Psoas muscle (tissue), 8 donors: ENCODE results near the gene PREX1. TPM values are rescaled to one million over a fixed set of nuclear protein-coding genes. Genes with fewer than 3 reads are reported as not detected.

Experiments
- ATAC-seq, 4 donors: fragments of 200-7000 bp; cut with Tn5 transposase; one replicate each; pipeline ENCODE4 v1.9.1; 2020; ENCODE audit warnings: moderate library complexity in 3 of 4, mild to moderate bottlenecking in 2 of 4
- DNase-seq, 2 donors: peaks; one replicate each; pipeline ENCODE4 v3.0.0-alpha.2; 2020
- H3K27ac ChIP-seq: fragments of 200-600 bp; one replicate; pipeline ENCODE4 v1.8.0; 2022
- H3K27me3 ChIP-seq, 3 donors: fragments of 200-600 bp in 1 of 3; one replicate each; pipeline versions ENCODE4 v1.6.1 to v1.8.0; 2013 to 2022; ENCODE audit warnings: low read length in 2 of 3, mild to moderate bottlenecking in 2 of 3, moderate library complexity in 1 of 3; ENCODE audit not compliant: insufficient read depth in 3 of 3
- H3K36me3 ChIP-seq, 2 donors: fragments of 200-600 bp in 1 of 2; one replicate each; pipeline versions ENCODE4 v1.6.1 to v1.8.0; 2013 to 2022; ENCODE audit warnings: low read depth in 1 of 2, mild to moderate bottlenecking in 1 of 2, moderate library complexity in 1 of 2; ENCODE audit not compliant: insufficient read depth in 1 of 2
- H3K4me1 ChIP-seq: fragments of 200-600 bp; one replicate; pipeline ENCODE4 v1.8.0; 2022
- H3K4me3 ChIP-seq: fragments of 200-600 bp; one replicate; pipeline ENCODE4 v1.8.0; 2022; ENCODE audit warnings: mild to moderate bottlenecking
- H3K9me3 ChIP-seq: fragments of 200-600 bp; one replicate; pipeline ENCODE4 v1.8.0; 2022
- CTCF ChIP-seq: fragments of 200-600 bp; IDR thresholded peaks from one replicate; pipeline ENCODE4 v1.8.0; 2022; ENCODE audit warnings: antibody characterized with exemption
- WGBS, 3 donors: extraction: QIAGEN DNeasy Blood & Tissue Kit; methylation state at CpG; one replicate each; pipeline versions ENCODE4 v1.1.6 to v1.1.7; 2013; 5-methylcytosine and 5-hydroxymethylcytosine counted together
- intact Hi-C, 2 donors: fragments of 100-400 bp; cut with DNase I; formaldehyde crosslinking; loops; one replicate each; pipeline versions ENCODE4 v1.11.0 to v1.14.2; 2022
- polyA plus RNA-seq, 3 donors: library from polyadenylated mRNA; stranded (reverse); fragments of 200-250 nt; gene quantifications; one replicate each; pipeline ENCODE4 v1.2.3, GENCODE V29; 2013
- total RNA-seq, 4 donors: library from RNA; stranded (reverse); fragmentation: NEBNext Ultra II Directional in 2 of 4; extraction: Animal tissue kit (Norgen Biotek cat#: 25700) in 2 of 4; gene quantifications; one replicate each; pipeline versions ENCODE4 v1.2.1 to v1.2.4, GENCODE V29; 2021 to 2023
- donor health status: healthy with polysubstance abuse.
- donor health status: DM: no; HTN: no; CAD: no; lungs with moderate emphysema.
- donor health status: Bipolar disorder and iron deficiency.
- donor health status: healthy.
- donor health status: DM: yes; HTN: yes; CAD: no.
- donor health status: DM: no; HTN: no; CAD: no.
- donor health status: DM: no; HTN: no; CAD: no.
- donor health status: DM: yes; HTN: yes; CAD: no.

PREX1 gene
- total and polyA plus RNA-seq, 7 donors: 2.5 to 8.3 (median 5.3) TPM

- DNase-seq (no peak), ATAC-seq (no peak)
- Histone ChIP-seq H3K4me1 (no peaks in the 10 kb centered on the region), H3K9me3 (no peaks in the 10 kb centered on the region), H3K27me3 (peaks cover 0 to 21% (median 6%) of the 10 kb centered on the region in 3 donors), H3K27ac (no peak overlapping the region), H3K4me3 (no peak overlapping the region), H3K36me3 (no peaks in the 10 kb centered on the region)
- WGBS, 3 donors: 46 to 55% (median 54%) methylated on average over 5 of the region's 5 CpGs
- no peak for TF ChIP-seq CTCF
- intact Hi-C loops: no loop called here
Observed at GRCh38 chr20:48582673-48582985, 245.2 kb downstream of the PREX1 start.

- Histone ChIP-seq H3K4me1 (no peaks in the 10 kb centered on the region), H3K27ac (no peak overlapping the region), H3K27me3 (peaks cover 0 to 26% (median 6%) of the 10 kb centered on the region in 3 donors), H3K4me3 (no peak overlapping the region), H3K9me3 (no peaks in the 10 kb centered on the region), H3K36me3 (no peaks in the 10 kb centered on the region)
- no peak for TF ChIP-seq CTCF
- no peak for DNase-seq
- intact Hi-C loops: no loop called here
- 81 to 91% (median 83%) methylated on average over 5 of the region's 5 CpGs for WGBS, 3 donors
- ATAC-seq: no peak
Observed at GRCh38 chr20:48581167-48581566, 246.6 kb downstream of the PREX1 start.

GRCh38 chr20:48578397-48579098 lies 249.3 kb downstream of the PREX1 start:
- no peak for DNase-seq
- H3K4me3 ChIP-seq: no peak overlapping the region
- no peak for TF ChIP-seq CTCF
- no peak overlapping the region for H3K27ac ChIP-seq
- H3K27me3 ChIP-seq: peaks cover 0 to 9% (median 5%) of the 10 kb centered on the region in 3 donors
- no peaks in the 10 kb centered on the region for H3K36me3 ChIP-seq
- WGBS, 3 donors: 74 to 85% (median 83%) methylated on average over 11 of the region's 11 CpGs
- no peak for ATAC-seq
- H3K9me3 ChIP-seq: no peaks in the 10 kb centered on the region
- intact Hi-C loops: no loop called here
- no peaks in the 10 kb centered on the region for H3K4me1 ChIP-seq

DNA sequence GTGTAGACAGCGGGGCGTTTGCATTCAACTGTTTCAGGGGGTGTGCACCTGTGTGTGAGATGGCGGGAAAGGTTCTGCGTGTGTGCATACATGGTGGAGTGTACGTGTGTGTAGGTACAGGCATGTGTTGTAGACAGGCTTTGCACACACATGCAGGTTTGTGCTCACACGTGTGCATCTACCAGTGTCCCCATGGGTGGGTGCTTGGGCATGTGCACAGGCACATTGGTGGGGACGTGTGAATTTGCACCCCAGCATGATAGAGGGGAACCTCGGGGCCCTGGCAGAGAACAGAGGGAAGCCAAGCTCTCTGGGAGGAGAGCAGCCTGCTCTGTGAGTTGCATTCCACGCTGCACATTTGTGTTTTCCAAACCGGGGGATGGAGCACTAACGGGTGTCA lies 250.2 kb downstream of the PREX1 start:
- no peak overlapping the region for H3K27ac ChIP-seq
- 67 to 75% (median 72%) methylated on average over 11 of the region's 11 CpGs for WGBS, 3 donors
- TF ChIP-seq CTCF: no peak
- ATAC-seq: no peak
- H3K4me3 ChIP-seq: no peak overlapping the region
- H3K9me3 ChIP-seq: no peaks in the 10 kb centered on the region
- intact Hi-C loops: no loop called here
- H3K4me1 ChIP-seq: no peaks in the 10 kb centered on the region
- no peak for DNase-seq
- H3K36me3 ChIP-seq: no peaks in the 10 kb centered on the region
- H3K27me3 ChIP-seq: peaks cover 0 to 6% (median 3%) of the 10 kb centered on the region in 3 donors

DNA sequence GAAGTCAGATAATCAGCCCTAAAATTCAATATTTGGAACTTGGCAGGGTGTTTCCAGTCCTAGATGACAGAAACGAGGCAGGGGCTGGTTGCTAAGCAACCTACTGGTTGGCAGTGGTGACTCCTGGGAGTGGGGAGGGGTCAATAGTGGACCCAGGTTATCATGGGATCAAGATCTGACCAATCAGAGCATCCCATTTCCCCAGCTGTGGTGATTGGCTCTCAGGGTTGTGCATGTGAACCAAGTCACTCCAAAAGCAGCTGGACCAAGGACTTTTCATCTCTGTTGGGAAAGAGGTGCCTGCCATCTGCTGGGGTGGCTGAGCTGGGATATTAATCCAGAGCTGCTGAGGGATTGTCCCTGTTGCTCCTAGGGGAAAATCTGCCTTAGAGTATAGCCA lies 253.4 kb downstream of the PREX1 start:
- 16 to 35% (median 29%) methylated on average over 1 of the region's 1 CpG for WGBS, 3 donors
- ATAC-seq (no peak), DNase-seq (no peak)
- Histone ChIP-seq H3K27ac (no peak overlapping the region), H3K9me3 (no peaks in the 10 kb centered on the region), H3K4me1 (no peaks in the 10 kb centered on the region), H3K36me3 (no peaks in the 10 kb centered on the region), H3K27me3 (peaks cover 0 to 6% (median 0%) of the 10 kb centered on the region in 3 donors), H3K4me3 (no peak overlapping the region)
- intact Hi-C loops: no loop called here
- no peak for TF ChIP-seq CTCF
